GM19238 (cell line): ENCODE measurements around the gene RFX4.
"Not testable (repeated sequence)": the region's sequence is repeated elsewhere in the genome, so short reads cannot be mapped to it uniquely, and the experiment has no call there.

Experiments used
- DNase-seq: peaks from one replicate; pipeline ENCODE4 v3.0.0; 2011; ENCODE audit warnings: low spot score; ENCODE audit not compliant: insufficient read length

RFX4 gene

DNA sequence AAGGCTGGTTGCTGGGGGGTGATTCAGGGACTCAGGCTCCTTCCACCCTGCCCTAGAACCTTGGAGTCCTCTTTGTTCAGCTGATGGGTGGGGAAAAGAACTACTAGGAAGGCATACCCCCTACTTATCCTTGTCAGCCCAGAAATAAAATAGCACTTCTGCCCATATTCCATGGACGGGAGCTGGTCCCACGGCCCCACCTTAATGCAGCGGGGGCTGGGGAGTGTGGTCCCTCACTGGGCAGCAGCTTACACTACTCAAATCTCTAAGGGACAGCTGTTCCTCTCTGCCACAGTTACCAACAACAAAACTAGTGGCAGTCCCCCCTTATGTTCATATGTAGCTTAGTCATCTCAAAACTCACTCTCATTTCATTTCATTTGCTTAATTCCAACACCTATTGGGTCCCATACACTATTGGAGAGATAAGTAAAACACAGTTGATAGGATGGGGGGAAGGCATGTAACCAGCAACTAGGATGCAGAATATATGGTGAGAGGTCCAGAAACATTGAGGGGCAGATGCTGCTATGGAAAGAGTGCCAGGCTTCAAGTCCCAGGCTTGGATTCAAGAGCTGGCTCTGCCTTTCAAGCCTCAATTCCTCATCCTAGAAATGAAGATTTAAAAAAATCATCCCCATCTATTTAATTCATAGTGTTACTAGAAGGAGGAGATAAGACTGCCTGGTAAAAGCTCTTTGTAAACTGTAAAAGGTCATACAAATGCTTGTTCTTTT lies 107.9 kb downstream of the RFX4 start:
- DNase-seq, result no peak

DNA sequence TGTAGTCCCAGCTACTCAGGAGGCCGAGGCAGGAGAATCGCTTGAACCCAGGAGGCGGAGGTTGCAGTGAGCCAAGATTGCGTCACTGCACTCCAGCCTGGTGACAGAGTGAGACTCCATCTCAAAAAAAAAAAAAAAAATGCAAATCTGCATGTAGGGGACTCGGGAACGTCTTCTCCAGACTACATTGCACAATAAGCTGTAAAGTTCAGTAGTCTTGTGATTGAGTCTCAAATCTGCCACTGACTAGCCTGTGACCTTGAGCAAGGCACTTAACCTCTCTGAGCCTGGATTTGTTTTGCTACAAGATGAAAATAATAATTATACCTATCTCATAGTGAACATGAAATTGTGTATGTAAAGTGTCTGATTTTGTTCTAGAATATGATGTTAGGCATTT lies 109.2 kb downstream of the RFX4 start:
- DNase-seq, result not testable (repeated sequence)

- no peak for DNase-seq
These were observed 110.4 kb downstream of the RFX4 start for GRCh38 chr12:106692896-106693820.

DNA sequence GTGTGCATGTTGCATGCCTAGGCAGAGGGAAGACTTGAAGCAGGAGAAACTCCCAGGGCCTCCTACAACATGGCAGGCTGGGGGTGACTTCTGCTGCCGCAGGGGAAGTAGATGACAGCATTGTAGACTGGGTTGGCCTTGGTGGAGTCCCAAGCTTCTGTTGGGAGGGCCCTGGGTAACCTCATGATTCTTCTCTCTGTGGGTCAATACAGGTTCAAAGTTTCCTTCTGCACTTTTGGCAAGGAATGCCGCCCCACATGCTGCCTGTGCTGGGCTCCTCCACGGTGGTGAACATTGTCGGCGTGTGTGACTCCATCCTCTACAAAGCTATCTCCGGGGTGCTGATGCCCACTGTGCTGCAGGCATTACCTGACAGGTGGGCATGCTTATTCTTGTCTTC lies 113.3 kb downstream of the RFX4 start:
- DNase-seq, result no peak

DNA sequence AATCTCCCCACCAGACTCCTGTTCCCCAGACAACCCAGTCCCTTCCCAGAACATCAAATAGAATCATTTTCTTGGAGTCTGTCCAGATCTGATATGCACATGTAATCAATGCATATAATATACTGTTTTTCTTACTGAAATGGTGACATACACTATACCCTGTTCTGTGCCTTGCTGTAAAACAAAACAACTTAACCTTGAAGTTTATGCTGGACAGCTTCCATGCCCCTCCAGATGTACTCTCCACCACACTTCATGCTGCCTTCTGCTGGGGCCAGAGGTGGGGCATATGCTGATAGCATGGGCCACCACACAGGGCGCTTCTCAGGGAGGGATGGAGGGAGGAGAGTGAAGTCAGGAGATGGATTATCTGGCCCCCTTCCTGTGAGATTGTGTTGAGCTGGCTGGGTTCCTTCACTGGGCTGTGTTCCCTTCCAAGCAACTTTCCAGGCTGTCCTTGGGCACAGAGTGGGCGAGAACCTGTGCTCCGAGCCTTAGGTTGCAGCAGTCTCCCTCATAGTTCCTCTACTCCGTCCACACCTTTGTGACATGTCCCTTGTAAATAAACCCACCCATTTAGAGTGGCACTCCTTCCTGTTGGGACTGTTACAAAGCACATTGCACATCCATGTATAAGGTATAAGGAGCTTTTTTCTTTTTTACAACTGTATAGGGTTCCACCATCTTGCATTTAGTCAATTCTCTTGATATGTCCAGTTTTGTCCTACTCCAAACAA lies 114.0 kb downstream of the RFX4 start:
- no peak for DNase-seq

- DNase-seq, result no peak
These were observed 121.3 kb downstream of the RFX4 start for GRCh38 chr12:106704081-106704480.

GRCh38 chr12:106705971-106706370 lies 123.2 kb downstream of the RFX4 start:
- DNase-seq, result no peak

GRCh38 chr12:106709068-106709511 lies 126.3 kb downstream of the RFX4 start:
- DNase-seq, result no peak

GRCh38 chr12:106710143-106710893 lies 127.5 kb downstream of the RFX4 start:
- no peak for DNase-seq

DNA sequence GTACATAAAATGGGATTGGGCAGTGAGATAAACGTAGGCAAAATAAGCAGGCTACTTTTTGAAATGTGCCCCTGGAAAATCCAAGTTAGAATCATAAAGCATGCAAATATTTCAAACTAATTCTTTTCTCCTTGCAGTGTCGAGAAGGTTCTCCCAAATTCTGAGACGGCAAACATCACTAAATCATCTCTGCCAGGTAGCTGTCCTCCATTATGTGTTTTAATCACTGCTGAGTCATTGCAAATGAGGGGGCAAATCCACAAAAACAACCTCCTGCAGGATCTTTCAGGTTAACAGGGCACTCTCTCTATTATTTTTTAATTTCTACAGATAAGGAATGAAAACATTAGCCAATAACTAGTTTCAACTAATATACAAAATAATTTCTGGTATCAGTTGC lies 128.5 kb downstream of the RFX4 start:
- no peak for DNase-seq

GRCh38 chr12:106712768-106713167 lies 130.0 kb downstream of the RFX4 start:
- no peak for DNase-seq

DNA sequence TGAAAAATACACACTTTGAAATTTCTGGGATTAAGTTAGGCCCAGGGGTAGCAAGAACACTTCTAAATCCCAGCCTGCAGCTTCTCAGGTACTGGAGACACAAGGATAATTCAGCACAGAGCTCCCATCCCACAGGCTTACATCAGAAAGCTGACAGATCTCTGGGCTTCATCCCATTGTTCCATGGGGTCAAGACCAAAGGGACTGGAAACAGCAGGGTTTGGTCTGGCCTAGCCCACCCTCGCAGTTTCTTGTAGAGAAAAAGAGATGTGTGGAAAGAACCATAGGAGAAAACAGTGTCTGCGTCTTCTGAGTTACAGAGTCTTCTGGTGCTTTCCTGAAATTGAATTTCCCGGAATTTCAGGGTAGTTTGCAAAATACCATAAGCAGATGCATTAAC lies 132.1 kb downstream of the RFX4 start:
- no peak for DNase-seq

GRCh38 chr12:106715582-106715981 lies 132.8 kb downstream of the RFX4 start:
- no peak for DNase-seq

DNA sequence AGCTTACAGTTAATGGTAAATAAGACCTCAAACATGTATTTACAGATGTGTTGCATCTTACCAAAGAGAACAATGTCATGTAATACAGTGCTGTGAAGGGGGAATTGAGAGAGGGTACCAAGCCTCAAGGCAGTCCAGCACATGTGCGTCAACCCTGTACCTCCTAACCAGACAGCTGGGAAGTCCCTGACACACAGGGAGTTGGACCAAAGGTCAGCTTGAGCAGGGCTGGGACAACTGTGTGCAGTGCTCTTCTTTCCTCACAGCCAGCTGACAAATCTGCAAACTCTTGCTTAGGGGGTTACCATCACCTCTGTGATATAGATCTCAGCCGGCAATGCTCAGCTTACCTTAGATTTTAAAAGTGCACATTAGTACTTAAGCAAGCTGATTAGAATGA lies 134.9 kb downstream of the RFX4 start:
- no peak for DNase-seq

- DNase-seq, result no peak
These were observed 137.1 kb downstream of the RFX4 start for GRCh38 chr12:106719879-106720278.

GRCh38 chr12:106720696-106721095 lies 137.9 kb downstream of the RFX4 start:
- no peak for DNase-seq

DNA sequence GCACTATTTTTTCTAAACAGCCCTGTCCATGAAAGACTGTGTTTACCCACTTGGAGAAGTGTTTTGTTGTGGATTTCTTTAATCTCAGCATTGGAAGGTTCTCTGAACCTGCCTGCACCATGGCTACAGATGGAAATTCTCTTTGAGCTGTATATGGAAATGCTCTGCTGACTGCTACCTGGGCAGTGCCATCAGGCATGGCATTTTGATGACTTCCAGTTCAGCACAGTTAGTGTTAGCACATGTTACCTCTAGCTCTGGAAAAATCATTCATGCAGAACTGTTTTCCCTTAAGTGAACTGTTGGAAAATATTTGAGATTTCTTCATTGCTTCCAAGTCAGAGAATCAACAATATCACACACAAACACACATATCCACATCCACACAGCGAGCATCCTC lies 139.1 kb downstream of the RFX4 start:
- no peak for DNase-seq

DNA sequence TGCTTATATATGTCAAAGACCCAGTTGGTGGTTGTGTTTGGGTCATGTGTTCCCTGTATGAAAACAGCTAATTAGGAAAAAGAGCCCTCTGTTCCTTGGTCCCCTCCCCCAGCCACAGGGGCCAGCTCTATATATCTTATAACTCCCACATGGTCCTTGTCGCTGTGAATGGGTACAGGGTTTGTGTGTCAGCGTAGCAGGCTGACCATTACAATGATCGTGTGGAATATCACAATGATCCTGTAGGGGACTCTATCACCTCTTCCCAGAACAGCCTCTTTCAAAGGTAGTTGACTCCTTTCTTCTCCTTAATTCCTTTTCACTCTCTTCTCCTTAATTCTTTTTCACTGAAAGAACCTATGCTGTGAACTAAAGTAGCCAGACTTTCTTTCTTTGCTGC lies 140.0 kb downstream of the RFX4 start:
- DNase-seq, result no peak

DNA sequence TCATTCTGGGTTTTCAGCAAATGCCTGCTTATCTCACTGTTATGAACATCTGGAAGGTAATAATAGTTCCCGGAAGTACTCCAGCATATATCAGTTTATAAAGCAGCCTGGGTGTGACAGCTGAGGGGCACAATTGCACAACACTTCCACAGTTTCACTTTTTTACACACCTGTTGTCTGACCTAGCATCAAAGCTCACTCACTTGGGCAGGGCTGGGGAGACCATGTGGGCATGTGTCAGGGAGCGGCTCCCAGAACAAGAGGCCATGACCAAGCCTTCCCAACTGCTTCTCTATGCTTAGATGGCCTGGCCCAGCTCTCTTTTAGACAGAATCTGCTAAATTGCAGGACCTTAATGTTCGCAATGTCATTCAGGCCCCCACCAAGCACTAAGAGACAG lies 140.6 kb downstream of the RFX4 start:
- DNase-seq, result no peak

GRCh38 chr12:106724116-106724515 lies 141.3 kb downstream of the RFX4 start:
- no peak for DNase-seq

GRCh38 chr12:106724934-106725333 lies 142.1 kb downstream of the RFX4 start:
- DNase-seq, result no peak
